ENCODE data around the gene MCM7. TPM values are rescaled to one million over a fixed set of nuclear protein-coding genes. Genes with fewer than 3 reads are reported as not detected.

The MCM7 gene
- polyA plus RNA-seq, 3 donors: 6.9 to 61.1 (median 8.8) TPM

- TF ChIP-seq CTCF (IDR thresholded peaks at IDR 0.05): no peak
These were observed 11.6 kb downstream of the MCM7 start for GRCh38 chr7:100089458-100090196.

GRCh38 chr7:100088621-100089457, 12.4 kb downstream of the MCM7 start, which contains the start of gene COPS6:
Gene COPS6, plus strand, starts transcription at chr7:100088969. Its CDS starts 22 bp downstream, at chr7:100088991.
- Histone ChIP-seq H3K4me3 (replicated peaks in 1 of 3; ENCODE audit: low read depth in 2 of 3, low read length in 3 of 3) (peak within 1 kb of the TSS; percentile 94 to 96 (median 95)), H3K9me3 (replicated peaks in 1 of 2; ENCODE audit: control insufficient read depth in 1 of 2, insufficient read depth in 1 of 2, low read length in 2 of 2) (no peaks in the 10 kb centered on the region), H3K79me2 (ENCODE audit: insufficient read depth, low read length) (peaks cover 12% of the 10 kb centered on the region), H3K4me1 (ENCODE audit: control insufficient read depth in 1 of 2, insufficient read depth in 2 of 2, low read length in 2 of 2) (peaks cover 22 to 33% of the 10 kb centered on the region in 2 donors), H3K9ac (ENCODE audit: insufficient read depth, low read length, poor library complexity, severe bottlenecking) (peak within 1 kb of the TSS; percentile 81), H2AFZ (ENCODE audit: insufficient read depth, low read depth, low read length, poor library complexity, severe bottlenecking) (peak within 1 kb of the TSS; percentile 94), H4K20me1 (ENCODE audit: insufficient read depth, low read length) (no peaks in the 10 kb centered on the region), H3K27me3 (ENCODE audit: control insufficient read depth in 2 of 2, insufficient read depth in 2 of 2, low read length in 2 of 2) (no peaks in the 10 kb centered on the region), H3K36me3 (replicated peaks in 1 of 2; ENCODE audit: control insufficient read depth in 1 of 2, insufficient read depth in 2 of 2, low read length in 2 of 2) (peaks cover 37% of the 10 kb centered on the region in 2 donors), H3K4me2 (replicated peaks; ENCODE audit: extremely low read depth, low read length, poor library complexity, severe bottlenecking) (peak within 1 kb of the TSS; percentile 98), H3K27ac (ENCODE audit: low read depth in 1 of 2, low read length in 2 of 2) (peak within 1 kb of the TSS; percentile 43 to 78)
- no peak for TF ChIP-seq CTCF (IDR thresholded peaks at IDR 0.05)
- H3K27ac Mint-ChIP-seq: peak within 1 kb of the TSS; percentile 78 to 93 (median 90)
- peaks cover 36 to 37% of the 10 kb centered on the region in 2 donors for H3K36me3 Mint-ChIP-seq
- intact Hi-C loops (cut with micrococcal nuclease): loop anchor here (10.0 kb wide), 1 partner anchor 74 kb away; the partner anchor contains the start of gene ZKSCAN1 (in 2 of the 2)
- peak; percentile 60 to 81 (median 61) for DNase-seq
- H3K4me3 Mint-ChIP-seq: peak within 1 kb of the TSS; percentile 87 to 92
- H3K27me3 Mint-ChIP-seq (ENCODE audit: low read depth in 3 of 3): peaks cover under 1 to 4% (median 4%) of the 10 kb centered on the region in 3 donors
- H3K4me1 Mint-ChIP-seq: peaks cover 22% of the 10 kb centered on the region
- 0% methylated on average over 48 of the region's 68 CpGs for WGBS (ENCODE audit: insufficient coverage)
- no peaks in the 10 kb centered on the region for H3K9me3 Mint-ChIP-seq

More at GRCh38 chr7:100089458-100090196, 11.6 kb downstream of the MCM7 start:
- H3K27ac ChIP-seq (ENCODE audit: low read depth in 1 of 2, low read length in 2 of 2): peak overlapping the region in 1 of 2 donors; percentile 78
- peak overlapping the region; percentile 87 to 92 for H3K4me3 Mint-ChIP-seq
- intact Hi-C loops (cut with micrococcal nuclease): loop anchor here (10.0 kb wide), 1 partner anchor 75 kb away; the partner anchor contains the start of gene ZKSCAN1 (in 2 of the 2)
- H3K9ac ChIP-seq (ENCODE audit: insufficient read depth, low read length, poor library complexity, severe bottlenecking): peak overlapping the region; percentile 81
- no peaks in the 10 kb centered on the region for H3K9me3 ChIP-seq (replicated peaks in 1 of 2; ENCODE audit: control insufficient read depth in 1 of 2, insufficient read depth in 1 of 2, low read length in 2 of 2)
- peaks cover 43 to 44% of the 10 kb centered on the region in 2 donors for H3K36me3 Mint-ChIP-seq
- peak overlapping the region; percentile 94 to 96 (median 95) for H3K4me3 ChIP-seq (replicated peaks in 1 of 3; ENCODE audit: low read depth in 2 of 3, low read length in 3 of 3)
- H3K4me1 ChIP-seq (ENCODE audit: control insufficient read depth in 1 of 2, insufficient read depth in 2 of 2, low read length in 2 of 2): peaks cover 22 to 33% of the 10 kb centered on the region in 2 donors
- WGBS (ENCODE audit: insufficient coverage): 50% methylated on average over 2 of the region's 7 CpGs
- H3K27me3 ChIP-seq (ENCODE audit: control insufficient read depth in 2 of 2, insufficient read depth in 2 of 2, low read length in 2 of 2): no peaks in the 10 kb centered on the region
- H3K9me3 Mint-ChIP-seq: no peaks in the 10 kb centered on the region
- DNase-seq: no peak
- H3K4me2 ChIP-seq (replicated peaks; ENCODE audit: extremely low read depth, low read length, poor library complexity, severe bottlenecking): peak overlapping the region; percentile 98
- peaks cover 22% of the 10 kb centered on the region for H3K4me1 Mint-ChIP-seq
- H3K27ac Mint-ChIP-seq: peak overlapping the region; percentile 57 to 91 (median 83)
- peak overlapping the region; percentile 94 for H2AFZ ChIP-seq (ENCODE audit: insufficient read depth, low read depth, low read length, poor library complexity, severe bottlenecking)
- peaks cover 0 to 4% (median 1%) of the 10 kb centered on the region in 3 donors for H3K27me3 Mint-ChIP-seq (ENCODE audit: low read depth in 3 of 3)
- H3K79me2 ChIP-seq (ENCODE audit: insufficient read depth, low read length): peaks cover 12% of the 10 kb centered on the region
- H4K20me1 ChIP-seq (ENCODE audit: insufficient read depth, low read length): no peaks in the 10 kb centered on the region
- H3K36me3 ChIP-seq (replicated peaks in 1 of 2; ENCODE audit: control insufficient read depth in 1 of 2, insufficient read depth in 2 of 2, low read length in 2 of 2): peaks cover 44 to 45% of the 10 kb centered on the region in 2 donors
